ENCODE measurements around the gene CELF2. TPM values are rescaled to one million over a fixed set of nuclear protein-coding genes. Genes with fewer than 3 reads are reported as not detected.

The CELF2 gene
- total RNA-seq, 1 experiment from 2014 or later: not detected

- Mint-ChIP-seq H3K4me3 (ENCODE audit: low read depth, unreplicated experiment) (no peak overlapping the region), H3K27me3 (ENCODE audit: unreplicated experiment) (no peaks in the 10 kb centered on the region), H3K9me3 (ENCODE audit: low read depth, unreplicated experiment) (peaks cover 7% of the 10 kb centered on the region), H3K27ac (ENCODE audit: unreplicated experiment) (no peak overlapping the region), H3K36me3 (ENCODE audit: insufficient read depth, unreplicated experiment) (no peaks in the 10 kb centered on the region), H3K4me1 (ENCODE audit: low read depth, unreplicated experiment) (no peaks in the 10 kb centered on the region)
- TF ChIP-seq CTCF (IDR thresholded peaks at IDR 0.05; ENCODE audit: unreplicated experiment): no peak
- BruUV-seq (replicated peaks): no TSS peak
- intact Hi-C loops (cut with micrococcal nuclease; ENCODE audit: unreplicated experiment): no loop called here
- no peak for DNase-seq
- CTCF ChIA-PET: no interaction called here
These were observed 113.5 kb downstream of the CELF2 start for GRCh38 chr10:11131112-11131639.

- no peaks in the 10 kb centered on the region for H3K4me1 Mint-ChIP-seq (ENCODE audit: low read depth, unreplicated experiment)
- H3K27me3 Mint-ChIP-seq (ENCODE audit: unreplicated experiment): no peaks in the 10 kb centered on the region
- no peak for TF ChIP-seq CTCF (IDR thresholded peaks at IDR 0.05; ENCODE audit: unreplicated experiment)
- CTCF ChIA-PET: no interaction called here
- peaks cover 4% of the 10 kb centered on the region for H3K9me3 Mint-ChIP-seq (ENCODE audit: low read depth, unreplicated experiment)
- no TSS peak for BruUV-seq (replicated peaks)
- no peaks in the 10 kb centered on the region for H3K36me3 Mint-ChIP-seq (ENCODE audit: insufficient read depth, unreplicated experiment)
- H3K4me3 Mint-ChIP-seq (ENCODE audit: low read depth, unreplicated experiment): no peak overlapping the region
- no peak for DNase-seq
- no peak overlapping the region for H3K27ac Mint-ChIP-seq (ENCODE audit: unreplicated experiment)
- intact Hi-C loops (cut with micrococcal nuclease; ENCODE audit: unreplicated experiment): no loop called here
These were observed 116.7 kb downstream of the CELF2 start for GRCh38 chr10:11134411-11134810.

- DNase-seq: no peak
- no peak overlapping the region for H3K4me3 Mint-ChIP-seq (ENCODE audit: low read depth, unreplicated experiment)
- H3K4me1 Mint-ChIP-seq (ENCODE audit: low read depth, unreplicated experiment): no peaks in the 10 kb centered on the region
- no peak overlapping the region for H3K27ac Mint-ChIP-seq (ENCODE audit: unreplicated experiment)
- CTCF ChIA-PET: no interaction called here
- peaks cover 3% of the 10 kb centered on the region for H3K9me3 Mint-ChIP-seq (ENCODE audit: low read depth, unreplicated experiment)
- no TSS peak for BruUV-seq (replicated peaks)
- intact Hi-C loops (cut with micrococcal nuclease; ENCODE audit: unreplicated experiment): no loop called here
- H3K36me3 Mint-ChIP-seq (ENCODE audit: insufficient read depth, unreplicated experiment): no peaks in the 10 kb centered on the region
- no peak for TF ChIP-seq CTCF (IDR thresholded peaks at IDR 0.05; ENCODE audit: unreplicated experiment)
- H3K27me3 Mint-ChIP-seq (ENCODE audit: unreplicated experiment): no peaks in the 10 kb centered on the region
These were observed 118.0 kb downstream of the CELF2 start for GRCh38 chr10:11135709-11136108.

GRCh38 chr10:11138314-11139033, 120.8 kb downstream of the CELF2 start:
- no peak for DNase-seq
- Mint-ChIP-seq H3K36me3 (ENCODE audit: insufficient read depth, unreplicated experiment) (no peaks in the 10 kb centered on the region), H3K4me1 (ENCODE audit: low read depth, unreplicated experiment) (no peaks in the 10 kb centered on the region), H3K4me3 (ENCODE audit: low read depth, unreplicated experiment) (no peak overlapping the region), H3K27me3 (ENCODE audit: unreplicated experiment) (peaks cover 12% of the 10 kb centered on the region), H3K27ac (ENCODE audit: unreplicated experiment) (no peak overlapping the region), H3K9me3 (ENCODE audit: low read depth, unreplicated experiment) (peaks cover 10% of the 10 kb centered on the region)
- intact Hi-C loops (cut with micrococcal nuclease; ENCODE audit: unreplicated experiment): no loop called here
- TF ChIP-seq CTCF (IDR thresholded peaks at IDR 0.05; ENCODE audit: unreplicated experiment): no peak
- CTCF ChIA-PET: no interaction called here
- BruUV-seq (replicated peaks): no TSS peak
